Esophagus squamous epithelium (tissue), 5 donors: Measurements from ENCODE around the gene TMCC2. TPM values are rescaled to one million over a fixed set of nuclear protein-coding genes. Genes with fewer than 3 reads are reported as not detected.
"Not testable (repeated sequence)": the region's sequence is repeated elsewhere in the genome, so short reads cannot be mapped to it uniquely, and the experiment has no call there.

Source experiments
- DNase-seq: peaks from one replicate; lab custom pipeline; 2025; lab: John Stamatoyannopoulos, UW
- H3K27ac ChIP-seq, 4 donors: fragments of 200-600 bp; sonication (generic); one replicate each; pipeline ENCODE4 v1.5.1; 2016 to 2019; ENCODE audit warnings: mild to moderate bottlenecking in 1 of 4
- H3K27me3 ChIP-seq, 4 donors: fragments of 200-600 bp; sonication (generic); 1 replicate in 3 of 4; 2 replicates in 1 of 4; pipeline versions ENCODE4 v1.5.1 to v1.6.0; 2017 to 2021; ENCODE audit warnings: antibody characterized with exemption in 1 of 4
- H3K36me3 ChIP-seq, 3 donors: fragments of 200-600 bp; sonication (generic); one replicate each; pipeline ENCODE4 v1.5.1; 2016 to 2019
- H3K4me1 ChIP-seq, 3 donors: fragments of 200-600 bp; sonication (generic); one replicate each; pipeline ENCODE4 v1.5.1; 2017 to 2019
- H3K4me3 ChIP-seq, 4 donors: fragments of 200-600 bp; sonication (generic); 1 replicate in 3 of 4; 2 replicates in 1 of 4; pipeline ENCODE4 v1.5.1; 2016 to 2019; ENCODE audit warnings: mild to moderate bottlenecking in 2 of 4, moderate library complexity in 1 of 4
- H3K9me3 ChIP-seq, 3 donors: fragments of 200-600 bp; sonication (generic); one replicate each; pipeline ENCODE4 v1.5.1; 2016 to 2019
- CTCF ChIP-seq, 6 experiments: fragments of 450-650 bp in 4 of 6; fragments of 200-600 bp in 2 of 6; sonication (generic) in 2 of 6; IDR thresholded peaks; one replicate each; pipeline ENCODE4 v1.5.1; 2016 to 2019; ENCODE audit warnings: antibody characterized with exemption in 6 of 6, mild to moderate bottlenecking in 4 of 6, moderate library complexity in 4 of 6
- POLR2A ChIP-seq, 4 donors: fragments of 450-650 bp; IDR thresholded peaks; one replicate each; pipeline ENCODE4 v1.6.1; 2017; ENCODE audit warnings: antibody characterized with exemption in 4 of 4, mild to moderate bottlenecking in 4 of 4, moderate library complexity in 3 of 4
- WGBS, 2 donors: methylation state at CpG; one replicate each; pipeline ENCODE4 v1.1.5; 2018; 5-methylcytosine and 5-hydroxymethylcytosine counted together
- intact Hi-C: fragments of 100-400 bp; cut with DNase I; formaldehyde crosslinking; loops from one replicate; pipeline ENCODE4 v1.15.0; 2022
- total RNA-seq, 4 donors: library from RNA; depleted of rRNA; stranded (reverse); fragments of >200 nt; gene quantifications; one replicate each; pipeline ENCODE4 v1.1.0, GENCODE V29; 2016
- donor health status: DM: yes; HTN: yes; CAD: no.

Gene TMCC2
- total RNA-seq: 1 to 10 TPM in 1 of 4 donors, under 1 TPM in 3; 0.76 to 1.9 (median 0.91) TPM

- Histone ChIP-seq H3K27ac (peak within 1 kb of the TSS in 3 of 4 donors; percentile 19 to 44 (median 29)), H3K4me1 (peaks cover 23 to 46% (median 28%) of the 10 kb centered on the region in 3 donors)
Measured at GRCh38 chr1:205227584-205228013, at the start of gene TMCC2. Gene TMCC2 (plus strand): TSS chr1:205227946. CDS start chr1:205228565, 619 bp downstream.

GRCh38 chr1:205179842-205180241 lies 47.9 kb upstream of the TMCC2 start:
- H3K4me3 ChIP-seq: no peak overlapping the region
- WGBS, 2 donors: 64 to 86% methylated on average over 2 of the region's 2 CpGs

More at GRCh38 chr1:205227584-205228013, at the start of gene TMCC2:
- no peaks in the 10 kb centered on the region for H3K9me3 ChIP-seq
- no peaks in the 10 kb centered on the region for H3K27me3 ChIP-seq
- H3K36me3 ChIP-seq: no peaks in the 10 kb centered on the region
- no peak for DNase-seq
- intact Hi-C loops: no loop called here
- H3K4me3 ChIP-seq: peak within 1 kb of the TSS; percentile 41 to 73 (median 58)
- WGBS, 2 donors: 0% methylated on average over 2 of the region's 44 CpGs
- TF ChIP-seq CTCF (IDR thresholded peaks at IDR 0.05) (no peak), POLR2A (IDR thresholded peaks at IDR 0.05) (peak in 1 of 4 donors; percentile 27)

GRCh38 chr1:205180331-205180730 lies 47.4 kb upstream of the TMCC2 start:
- H3K27me3 ChIP-seq, intact Hi-C loops, H3K4me3 ChIP-seq, DNase-seq, H3K27ac ChIP-seq, H3K9me3 ChIP-seq: not testable (repeated sequence)
- WGBS, 2 donors: 83 to 98% methylated on average over 6 to 7 of the region's 7 CpGs
- peaks cover 0 to 30% (median 0%) of the 10 kb centered on the region in 3 donors for H3K36me3 ChIP-seq
- peaks cover 4 to 61% (median 16%) of the 10 kb centered on the region in 3 donors for H3K4me1 ChIP-seq

More at GRCh38 chr1:205179842-205180241, 47.9 kb upstream of the TMCC2 start:
- Histone ChIP-seq H3K9me3 (no peaks in the 10 kb centered on the region), H3K4me1 (peaks cover 7 to 66% (median 21%) of the 10 kb centered on the region in 3 donors), H3K27ac (peak overlapping the region in 1 of 4 donors; percentile 11), H3K36me3 (peaks cover 0 to 30% (median 0%) of the 10 kb centered on the region in 3 donors), H3K27me3 (no peaks in the 10 kb centered on the region)
- intact Hi-C loops: no loop called here
- DNase-seq: no peak
- TF ChIP-seq CTCF (IDR thresholded peaks at IDR 0.05): no peak
- no peak for TF ChIP-seq POLR2A (IDR thresholded peaks at IDR 0.05)

- WGBS, 2 donors: 88 to 96% methylated on average over 2 of the region's 2 CpGs
- no peak overlapping the region for H3K27ac ChIP-seq
- TF ChIP-seq CTCF (IDR thresholded peaks at IDR 0.05) (no peak), POLR2A (IDR thresholded peaks at IDR 0.05) (no peak)
Measured at GRCh38 chr1:205182930-205183329, 44.8 kb upstream of the TMCC2 start.

GRCh38 chr1:205183676-205184335 lies 43.9 kb upstream of the TMCC2 start:
- H3K36me3 ChIP-seq: peaks cover 0 to 50% (median 0%) of the 10 kb centered on the region in 3 donors
- TF ChIP-seq POLR2A (IDR thresholded peaks at IDR 0.05) (no peak), CTCF (IDR thresholded peaks at IDR 0.05) (no peak)
- intact Hi-C loops: no loop called here
- no peak for DNase-seq
- 70 to 76% methylated on average over 4 of the region's 4 CpGs for WGBS, 2 donors
- H3K27ac ChIP-seq: no peak overlapping the region
- peaks cover 0 to 52% (median 16%) of the 10 kb centered on the region in 3 donors for H3K4me1 ChIP-seq
- H3K9me3 ChIP-seq: no peaks in the 10 kb centered on the region
- H3K4me3 ChIP-seq: no peak overlapping the region
- no peaks in the 10 kb centered on the region for H3K27me3 ChIP-seq

More at GRCh38 chr1:205182930-205183329, 44.8 kb upstream of the TMCC2 start:
- peaks cover 0 to 50% (median 0%) of the 10 kb centered on the region in 3 donors for H3K36me3 ChIP-seq
- no peaks in the 10 kb centered on the region for H3K27me3 ChIP-seq
- intact Hi-C loops: no loop called here
- no peaks in the 10 kb centered on the region for H3K9me3 ChIP-seq
- no peak for DNase-seq
- H3K4me1 ChIP-seq: peaks cover 0 to 47% (median 12%) of the 10 kb centered on the region in 3 donors
- H3K4me3 ChIP-seq: no peak overlapping the region
